Psoas muscle (tissue), 8 donors: ENCODE data around the gene IGF1R. TPM values are rescaled to one million over a fixed set of nuclear protein-coding genes. Genes with fewer than 3 reads are reported as not detected.
"Not testable (repeated sequence)": the region's sequence is repeated elsewhere in the genome, so short reads cannot be mapped to it uniquely, and the experiment has no call there.

ENCODE experiments used
- ATAC-seq, 4 donors: fragments of 200-7000 bp; cut with Tn5 transposase; one replicate each; pipeline ENCODE4 v1.9.1; 2020; ENCODE audit warnings: moderate library complexity in 3 of 4, mild to moderate bottlenecking in 2 of 4
- DNase-seq, 2 donors: peaks; one replicate each; pipeline ENCODE4 v3.0.0-alpha.2; 2020
- H3K27ac ChIP-seq: fragments of 200-600 bp; one replicate; pipeline ENCODE4 v1.8.0; 2022
- H3K27me3 ChIP-seq, 3 donors: fragments of 200-600 bp in 1 of 3; one replicate each; pipeline versions ENCODE4 v1.6.1 to v1.8.0; 2013 to 2022; ENCODE audit warnings: low read length in 2 of 3, mild to moderate bottlenecking in 2 of 3, moderate library complexity in 1 of 3; ENCODE audit not compliant: insufficient read depth in 3 of 3
- H3K36me3 ChIP-seq, 2 donors: fragments of 200-600 bp in 1 of 2; one replicate each; pipeline versions ENCODE4 v1.6.1 to v1.8.0; 2013 to 2022; ENCODE audit warnings: low read depth in 1 of 2, mild to moderate bottlenecking in 1 of 2, moderate library complexity in 1 of 2; ENCODE audit not compliant: insufficient read depth in 1 of 2
- H3K4me1 ChIP-seq: fragments of 200-600 bp; one replicate; pipeline ENCODE4 v1.8.0; 2022
- H3K4me3 ChIP-seq: fragments of 200-600 bp; one replicate; pipeline ENCODE4 v1.8.0; 2022; ENCODE audit warnings: mild to moderate bottlenecking
- H3K9me3 ChIP-seq: fragments of 200-600 bp; one replicate; pipeline ENCODE4 v1.8.0; 2022
- CTCF ChIP-seq: fragments of 200-600 bp; IDR thresholded peaks from one replicate; pipeline ENCODE4 v1.8.0; 2022; ENCODE audit warnings: antibody characterized with exemption
- WGBS, 3 donors: extraction: QIAGEN DNeasy Blood & Tissue Kit; methylation state at CpG; one replicate each; pipeline versions ENCODE4 v1.1.6 to v1.1.7; 2013; 5-methylcytosine and 5-hydroxymethylcytosine counted together
- intact Hi-C, 2 donors: fragments of 100-400 bp; cut with DNase I; formaldehyde crosslinking; loops; one replicate each; pipeline versions ENCODE4 v1.11.0 to v1.14.2; 2022
- polyA plus RNA-seq, 3 donors: library from polyadenylated mRNA; stranded (reverse); fragments of 200-250 nt; gene quantifications; one replicate each; pipeline ENCODE4 v1.2.3, GENCODE V29; 2013
- total RNA-seq, 4 donors: library from RNA; stranded (reverse); fragmentation: NEBNext Ultra II Directional in 2 of 4; extraction: Animal tissue kit (Norgen Biotek cat#: 25700) in 2 of 4; gene quantifications; one replicate each; pipeline versions ENCODE4 v1.2.1 to v1.2.4, GENCODE V29; 2021 to 2023
- donor health status: healthy with polysubstance abuse.
- donor health status: DM: no; HTN: no; CAD: no; lungs with moderate emphysema.
- donor health status: Bipolar disorder and iron deficiency.
- donor health status: healthy.
- donor health status: DM: yes; HTN: yes; CAD: no.
- donor health status: DM: no; HTN: no; CAD: no.
- donor health status: DM: no; HTN: no; CAD: no.
- donor health status: DM: yes; HTN: yes; CAD: no.

Gene IGF1R
- total and polyA plus RNA-seq, 7 donors = 2.1 to 20.4 (median 12.0) TPM

GRCh38 chr15:98960555-98961050 lies 312.3 kb downstream of the IGF1R start:
- intact Hi-C loops = loop anchor here in 1 of 2 donors (5.0 kb wide), 1 partner anchor 37 kb away; no protein-coding TSS in a partner anchor
- Histone ChIP-seq H3K27me3 (no peaks in the 10 kb centered on the region), H3K27ac (no peak overlapping the region), H3K4me1 (peaks cover 24% of the 10 kb centered on the region), H3K9me3 (no peaks in the 10 kb centered on the region), H3K36me3 (peaks cover 3 to 61% of the 10 kb centered on the region in 2 donors), H3K4me3 (no peak overlapping the region)
- no peak for TF ChIP-seq CTCF
- no peak for ATAC-seq
- 87 to 92% (median 91%) methylated on average over 21 of the region's 21 CpGs for WGBS, 3 donors
- no peak for DNase-seq

- intact Hi-C loops = loop anchor here in 1 of 2 donors (5.0 kb wide), 1 partner anchor 34 kb away; no protein-coding TSS in a partner anchor
- H3K27ac ChIP-seq = no peak overlapping the region
- ATAC-seq = no peak
These were observed 315.1 kb downstream of the IGF1R start for GRCh38 chr15:98963444-98963843.

GRCh38 chr15:98964466-98965133 lies 316.3 kb downstream of the IGF1R start:
- H3K36me3 ChIP-seq = peaks cover 3 to 39% of the 10 kb centered on the region in 2 donors
- DNase-seq = no peak
- 38 to 63% (median 54%) methylated on average over 8 of the region's 8 CpGs for WGBS, 3 donors
- peaks cover 14% of the 10 kb centered on the region for H3K4me1 ChIP-seq
- H3K27me3 ChIP-seq = no peaks in the 10 kb centered on the region
- H3K9me3 ChIP-seq = no peaks in the 10 kb centered on the region
- TF ChIP-seq CTCF = no peak
- ATAC-seq = peak; percentile 43 to 82 (median 76)
- H3K4me3 ChIP-seq = no peak overlapping the region
- peak overlapping the region; percentile 76 for H3K27ac ChIP-seq
- intact Hi-C loops = loop anchor here (5.0 kb wide), 2 partner anchors 33 to 223 kb away; no protein-coding TSS in a partner anchor

More at GRCh38 chr15:98963444-98963843, 315.1 kb downstream of the IGF1R start:
- H3K27me3 ChIP-seq = no peaks in the 10 kb centered on the region
- peaks cover 3 to 44% of the 10 kb centered on the region in 2 donors for H3K36me3 ChIP-seq
- 68 to 90% (median 75%) methylated on average over 8 of the region's 8 CpGs for WGBS, 3 donors
- DNase-seq = no peak
- H3K9me3 ChIP-seq = no peaks in the 10 kb centered on the region
- no peak for TF ChIP-seq CTCF
- H3K4me1 ChIP-seq = peaks cover 14% of the 10 kb centered on the region
- no peak overlapping the region for H3K4me3 ChIP-seq

GRCh38 chr15:98965134-98965491 lies 316.8 kb downstream of the IGF1R start:
- Histone ChIP-seq H3K27ac (peak overlapping the region; percentile 76), H3K36me3 (peaks cover 3 to 34% of the 10 kb centered on the region in 2 donors), H3K4me1 (peaks cover 14% of the 10 kb centered on the region)
- DNase-seq, H3K9me3 ChIP-seq, H3K4me3 ChIP-seq, H3K27me3 ChIP-seq, ATAC-seq: not testable (repeated sequence)
- WGBS, 3 donors = 81 to 93% (median 93%) methylated on average over 4 of the region's 4 CpGs
- intact Hi-C loops = loop anchor here in 1 of 2 donors (5.0 kb wide), 1 partner anchor 222 kb away; no protein-coding TSS in a partner anchor

- no peak for ATAC-seq
- no peak for TF ChIP-seq CTCF
- DNase-seq = no peak
- no peak overlapping the region for H3K4me3 ChIP-seq
- peaks cover 3 to 29% of the 10 kb centered on the region in 2 donors for H3K36me3 ChIP-seq
- WGBS, 3 donors = 73 to 88% (median 76%) methylated on average over 1 of the region's 1 CpG
- H3K27ac ChIP-seq = peak overlapping the region; percentile 76
- intact Hi-C loops = loop anchor here in 1 of 2 donors (5.0 kb wide), 1 partner anchor 222 kb away; no protein-coding TSS in a partner anchor
- H3K4me1 ChIP-seq = peaks cover 14% of the 10 kb centered on the region
- H3K9me3 ChIP-seq = no peaks in the 10 kb centered on the region
- no peaks in the 10 kb centered on the region for H3K27me3 ChIP-seq
These were observed 317.3 kb downstream of the IGF1R start for GRCh38 chr15:98965597-98965996.
